HG03521 (cell line): ENCODE measurements around the gene NFIX.

ENCODE experiments used
- ATAC-seq: cut with Tn5 transposase; IDR thresholded peaks from one replicate; pipeline ENCODE4 v1.9.1; 2021; ENCODE audit warnings: mild to moderate bottlenecking, moderate library complexity; ENCODE audit not compliant: unreplicated experiment

The NFIX gene

DNA sequence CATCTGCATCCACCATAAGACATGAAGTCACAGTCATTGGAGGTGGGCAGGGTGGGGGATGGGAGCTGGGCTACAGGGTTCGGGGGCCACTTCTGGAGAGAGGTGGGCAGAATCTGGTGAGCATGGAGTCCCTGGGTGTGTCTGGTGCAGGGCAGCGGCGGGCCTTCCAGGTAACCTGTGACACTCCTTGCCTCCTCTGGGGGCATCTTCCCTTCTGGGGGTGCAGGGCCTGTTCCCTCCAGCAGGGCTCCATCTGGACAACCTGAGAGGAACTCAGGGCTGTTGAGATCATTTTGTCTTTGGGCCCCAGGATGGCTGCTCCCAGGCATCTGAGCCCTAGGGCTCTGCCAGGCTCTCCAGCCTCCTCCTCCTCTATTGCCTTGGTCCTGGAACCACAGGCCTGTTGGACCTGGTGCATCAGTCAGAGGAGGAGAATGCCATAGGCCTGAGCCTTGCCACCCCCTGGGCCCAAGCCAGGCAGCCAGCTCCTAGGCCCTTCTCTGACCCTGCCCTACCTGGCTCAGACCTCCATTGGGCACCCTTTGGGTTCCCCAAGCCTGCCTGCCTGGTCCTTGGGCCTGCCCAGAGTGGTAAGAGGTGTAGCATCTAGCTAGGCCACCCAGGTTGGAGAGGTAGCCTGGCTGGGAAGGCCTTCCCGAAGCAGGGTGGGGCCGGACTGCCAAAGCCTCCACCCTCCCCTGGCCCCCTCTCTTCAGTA is 94.0 kb downstream of the NFIX start:
- ATAC-seq = no peak

DNA sequence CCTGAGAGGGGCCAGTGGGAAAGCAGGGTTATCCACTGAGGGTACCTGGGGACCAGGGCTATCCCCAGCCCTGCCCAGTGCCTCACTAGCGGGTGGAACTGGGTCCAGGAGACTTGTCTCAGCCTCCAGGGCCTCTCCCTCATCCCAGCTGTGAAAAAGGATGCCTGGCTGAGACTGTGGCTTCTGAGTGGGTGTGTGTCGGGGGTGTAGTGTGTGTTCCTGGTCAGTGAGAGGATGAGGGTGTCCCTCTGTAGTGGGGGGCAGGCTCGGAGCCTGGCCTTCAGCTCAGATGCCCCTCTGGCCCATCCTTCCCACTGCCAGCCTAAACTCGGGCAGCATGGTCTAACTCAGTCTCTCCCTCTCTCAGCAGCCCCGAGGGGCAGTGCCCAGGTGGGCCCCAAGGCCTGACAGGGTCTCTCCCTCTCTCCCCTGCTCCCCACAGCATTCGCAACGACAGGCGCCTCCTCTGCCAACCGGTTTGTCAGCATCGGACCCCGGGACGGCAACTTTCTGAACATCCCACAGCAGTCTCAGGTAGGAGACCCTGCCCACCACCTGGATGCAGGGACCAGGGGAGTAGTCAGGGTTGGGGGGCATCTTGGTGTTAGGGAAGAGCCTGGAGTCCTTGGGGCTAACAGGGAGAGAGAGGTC is 94.7 kb downstream of the NFIX start:
- no peak for ATAC-seq

DNA sequence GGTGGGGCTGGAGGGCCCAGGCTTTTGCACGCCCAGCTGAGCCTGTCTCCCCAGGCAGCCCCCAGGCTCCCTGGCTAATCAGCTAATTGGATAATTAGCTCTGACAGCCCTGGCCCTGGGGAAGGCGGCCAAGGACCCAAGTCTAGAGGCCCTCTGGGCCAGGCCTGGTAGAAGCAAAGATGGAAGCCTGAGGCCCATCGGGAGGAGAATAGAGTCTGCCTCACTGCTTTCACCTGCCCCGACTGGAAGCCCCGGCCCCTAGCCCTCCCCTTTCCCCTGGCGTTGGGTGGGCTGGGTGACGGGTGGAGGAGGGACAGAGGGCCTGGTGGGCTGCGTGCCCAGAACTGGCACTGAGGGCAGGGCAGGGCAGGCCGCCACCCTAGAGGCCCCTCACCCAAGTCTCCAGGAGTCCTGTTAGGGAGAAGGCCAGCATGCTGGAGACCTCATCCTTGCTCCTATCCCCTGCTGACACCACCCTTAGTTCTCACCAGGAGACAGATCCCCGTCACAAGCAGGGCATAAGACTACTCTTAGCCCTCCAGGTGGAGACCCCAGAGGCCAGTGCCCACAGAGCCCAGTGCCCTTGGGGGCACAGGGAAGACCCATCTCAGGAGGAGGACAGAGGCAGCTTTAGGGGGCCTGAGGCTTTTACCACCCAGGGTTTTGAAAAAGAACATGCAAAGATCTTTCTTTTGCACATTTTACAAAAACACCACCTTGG is 95.4 kb downstream of the NFIX start:
- ATAC-seq = no peak

DNA sequence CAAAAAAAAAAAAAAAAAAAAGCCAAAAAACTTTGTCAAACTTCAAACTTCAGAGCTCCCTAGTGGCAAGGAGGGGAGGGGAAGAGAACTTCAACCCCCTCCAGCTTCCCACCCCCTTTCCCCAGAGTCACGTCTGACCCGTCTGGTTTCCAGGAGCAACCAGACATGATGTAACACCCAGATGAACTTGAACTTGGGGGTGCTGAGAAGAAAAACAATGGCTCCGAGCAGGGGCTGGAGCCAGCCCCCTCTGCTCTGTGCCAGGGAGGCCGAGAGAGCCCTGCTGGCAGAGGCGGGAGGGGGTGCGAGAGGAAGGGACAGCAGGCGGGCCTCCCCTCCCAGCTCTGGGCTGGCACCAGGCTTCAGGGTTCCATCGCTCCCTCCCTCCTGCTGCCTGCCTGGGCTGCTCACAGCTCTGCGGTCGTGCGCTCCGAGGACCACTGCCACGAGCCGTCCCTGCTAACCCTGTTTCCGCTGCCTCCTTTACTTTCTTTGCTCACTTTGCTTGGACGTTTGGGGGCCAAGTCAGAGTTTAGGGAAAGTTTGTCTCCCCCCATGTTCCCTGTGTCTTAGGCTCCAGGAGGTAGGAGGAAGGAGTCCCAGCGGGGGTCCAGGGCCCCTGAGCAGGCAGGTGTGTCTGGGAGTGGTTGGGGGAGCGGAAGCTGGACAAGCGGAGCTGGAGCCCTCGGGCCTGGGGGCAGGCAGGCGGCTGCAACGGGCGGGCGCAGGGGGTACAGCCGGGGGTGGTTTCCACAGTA is 96.3 kb downstream of the NFIX start:
- no peak for ATAC-seq

DNA sequence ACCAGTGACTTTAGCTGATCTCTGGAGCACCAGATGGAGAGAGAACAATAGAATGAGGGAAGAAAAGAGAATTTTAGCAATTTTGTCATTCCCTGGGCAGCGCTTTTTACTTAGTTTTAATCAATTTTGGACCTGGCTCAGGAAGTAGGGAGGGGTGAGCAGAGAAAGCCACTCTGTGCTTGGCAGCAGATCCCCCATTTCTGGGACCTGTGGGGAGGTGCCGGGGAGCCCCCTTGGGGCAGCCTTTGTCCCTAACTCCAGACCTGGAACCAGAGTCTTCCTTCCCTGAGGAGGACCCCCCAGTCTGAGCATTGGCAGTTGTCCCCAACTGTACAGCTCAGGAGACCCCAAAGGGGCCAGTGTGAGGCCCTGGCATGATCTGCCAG is 96.9 kb downstream of the NFIX start:
- ATAC-seq = no peak

DNA sequence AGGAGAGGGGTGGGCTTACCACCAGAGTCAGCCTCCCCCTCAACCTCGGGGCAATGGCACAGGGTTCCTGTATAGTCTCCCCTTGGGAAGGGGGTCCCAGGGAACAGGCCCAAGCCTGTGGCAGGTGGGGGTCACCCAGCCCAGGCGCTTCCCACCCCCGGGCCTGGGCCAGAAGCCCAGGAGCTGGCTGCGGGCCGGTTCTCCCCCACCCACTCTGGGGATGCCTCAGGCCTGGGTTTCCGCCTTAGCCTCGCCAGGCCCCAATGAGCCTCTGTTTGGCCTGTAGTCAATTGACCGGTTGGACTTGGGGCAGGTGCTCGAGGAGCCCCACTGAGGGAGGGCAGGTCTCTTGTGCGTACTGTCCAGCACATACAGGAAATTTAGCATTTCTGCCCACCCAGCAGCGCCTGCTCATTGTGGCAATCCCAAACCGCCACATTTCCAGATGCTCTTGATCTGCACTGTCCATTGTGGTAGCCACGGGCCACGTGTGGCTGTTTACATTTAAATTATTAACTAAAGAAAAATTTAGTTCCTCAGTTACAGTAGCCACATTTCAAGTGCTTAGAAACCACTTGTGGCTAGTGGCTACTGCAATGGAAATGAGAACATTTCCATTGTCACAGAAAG is 97.4 kb downstream of the NFIX start:
- no peak for ATAC-seq

DNA sequence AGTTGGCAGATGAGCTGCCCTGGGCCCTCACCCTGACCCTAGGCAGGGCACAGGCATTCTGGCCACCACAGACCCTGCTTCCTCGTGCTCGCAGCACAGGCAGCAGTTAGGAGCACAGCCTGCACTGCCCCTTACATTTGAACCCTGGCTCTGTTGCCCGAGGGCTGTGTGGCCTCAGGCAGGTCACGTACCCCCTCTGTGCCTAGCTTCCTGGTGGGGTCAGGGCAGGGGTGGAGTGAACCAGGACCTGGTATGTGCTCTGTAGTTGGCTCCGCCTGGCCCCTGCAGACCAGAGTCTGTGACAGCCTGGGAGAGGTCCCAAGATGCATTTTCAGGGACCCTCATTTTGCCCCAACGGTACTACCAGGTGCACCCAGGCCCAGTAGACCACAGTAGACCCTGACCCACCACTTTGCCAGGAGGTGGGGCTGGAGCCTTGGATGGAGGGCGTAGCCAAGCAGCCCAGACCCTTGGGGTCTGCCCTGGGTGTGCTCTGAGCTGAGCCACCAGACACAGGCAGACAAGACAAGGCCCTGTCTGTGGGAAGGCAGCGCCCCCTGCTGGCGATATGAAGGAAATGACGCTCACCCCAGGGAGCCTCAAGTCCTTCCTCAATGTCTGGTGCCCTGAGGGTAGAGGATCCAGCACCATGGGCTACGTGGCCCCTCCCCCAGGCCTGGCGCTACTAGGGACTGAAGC is 98.3 kb downstream of the NFIX start:
- ATAC-seq = no peak

DNA sequence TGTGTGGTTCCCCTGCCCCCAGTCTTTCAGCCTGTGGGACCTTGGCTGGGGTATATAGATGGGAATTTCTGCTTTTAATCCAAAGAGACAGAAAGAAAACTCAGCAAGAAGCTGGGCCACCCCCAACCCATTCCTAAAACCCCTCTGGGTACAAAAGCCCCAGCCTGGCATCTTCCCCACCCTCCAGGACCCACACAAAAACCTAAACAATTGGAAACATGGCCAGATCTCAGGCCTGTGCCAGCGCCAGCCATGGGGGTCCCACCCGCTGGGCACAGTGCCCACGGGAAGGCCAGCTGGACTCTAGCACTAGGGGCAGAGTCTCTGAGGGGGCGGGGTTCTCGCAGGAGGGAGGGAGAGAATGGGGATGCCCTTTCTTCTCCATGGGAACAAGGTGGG is 98.8 kb downstream of the NFIX start:
- no peak for ATAC-seq

DNA sequence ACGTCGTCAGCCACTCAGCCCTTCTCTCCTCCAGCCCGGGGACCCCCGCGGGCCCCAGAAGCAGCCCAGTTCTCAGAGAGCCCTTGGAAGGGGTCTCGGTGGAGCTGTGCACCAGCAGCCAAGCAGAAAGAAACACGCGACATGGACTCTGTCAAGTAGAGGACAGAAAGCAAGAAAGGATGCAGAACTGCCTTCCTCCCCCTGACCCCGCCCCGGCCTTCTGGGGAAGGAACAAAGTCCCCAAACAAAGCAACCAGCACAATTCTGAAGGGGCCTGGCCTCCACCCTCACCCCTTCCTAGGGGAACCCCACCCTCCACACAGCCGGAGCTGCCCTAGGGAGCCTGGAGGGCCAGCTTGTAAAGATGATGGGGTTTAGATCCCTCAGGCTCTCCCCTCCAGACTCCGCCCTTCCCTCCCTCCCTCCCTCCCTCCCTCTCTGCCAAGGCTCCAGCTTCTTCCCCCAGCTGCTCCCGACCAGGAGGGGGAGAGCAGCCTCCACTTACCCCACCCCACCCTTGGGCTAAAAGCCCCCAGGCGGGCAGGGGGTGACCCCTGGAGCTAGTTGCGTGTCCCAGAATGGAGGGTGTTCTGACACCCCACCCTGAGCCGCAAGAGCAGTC is 99.6 kb downstream of the NFIX start:
- ATAC-seq = no peak

DNA sequence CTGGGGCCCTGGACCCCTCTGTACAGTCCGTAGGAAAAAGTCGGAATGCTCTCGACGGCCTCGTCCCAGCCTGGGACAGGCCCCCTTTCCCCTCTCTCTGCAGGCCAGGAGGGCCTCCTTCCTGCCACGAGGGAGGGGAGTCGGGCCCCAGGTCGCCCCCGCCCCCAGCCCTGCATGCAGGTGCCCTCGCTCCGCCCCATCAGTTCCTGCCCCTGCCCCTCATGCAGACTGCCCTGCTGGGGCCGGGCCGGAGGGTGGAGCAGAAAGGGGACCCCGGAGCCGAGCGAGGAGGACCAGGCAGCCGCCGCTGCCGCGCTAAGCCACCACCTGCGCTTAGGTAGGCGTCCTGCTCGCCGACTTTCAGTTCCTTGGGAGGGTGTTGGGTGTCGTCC is 100.1 kb downstream of the NFIX start:
- no peak for ATAC-seq

DNA sequence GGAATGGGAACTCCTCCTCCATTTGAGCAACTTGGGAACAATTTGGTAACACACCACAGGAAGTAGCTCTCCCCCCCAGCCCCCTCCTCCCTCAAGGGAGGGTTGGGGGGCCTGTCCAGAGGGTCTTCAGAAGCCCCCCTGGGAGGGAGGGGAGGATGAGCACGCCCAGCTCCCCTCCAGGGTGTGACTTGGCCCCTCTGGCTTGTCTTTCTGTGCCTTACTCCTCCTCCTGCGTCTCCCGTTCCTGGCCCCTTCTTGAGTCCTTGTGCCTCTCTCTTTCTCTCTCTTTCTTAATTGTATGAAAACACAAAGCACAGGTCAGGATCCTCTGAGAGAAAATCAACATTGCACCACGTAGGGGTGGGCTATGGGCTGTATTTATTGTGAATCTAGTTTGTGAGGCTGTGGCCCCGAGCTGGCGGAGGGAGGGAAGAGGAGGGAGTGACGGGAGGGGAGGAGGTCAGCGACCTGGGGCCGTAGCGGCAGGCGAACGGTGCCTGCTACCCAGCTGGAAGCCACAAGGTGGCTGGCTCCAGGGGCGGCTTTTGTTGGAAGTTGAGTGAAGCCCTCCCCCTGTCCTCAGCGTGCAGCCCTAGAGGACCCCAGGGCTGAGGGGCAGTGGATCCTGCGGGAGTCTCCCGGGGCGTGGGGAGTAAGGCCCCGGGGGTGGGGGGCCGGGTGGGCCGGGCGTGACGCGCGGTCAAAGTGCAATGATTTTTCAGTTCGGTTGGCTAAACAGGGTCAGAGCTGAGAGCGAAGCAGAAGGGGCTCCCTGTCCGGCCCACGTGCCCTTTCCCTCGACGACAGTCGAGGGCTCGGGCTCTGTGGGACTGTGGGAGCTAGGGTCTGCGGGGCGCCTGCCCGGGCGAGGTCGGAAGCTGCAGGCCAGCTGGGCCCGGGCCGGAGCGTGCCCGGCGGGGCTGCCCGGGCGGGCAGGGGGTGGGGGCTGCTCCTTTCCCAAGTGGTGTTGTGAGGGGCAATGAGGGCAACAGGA is 101.0 kb downstream of the NFIX start:
- ATAC-seq = no peak

DNA sequence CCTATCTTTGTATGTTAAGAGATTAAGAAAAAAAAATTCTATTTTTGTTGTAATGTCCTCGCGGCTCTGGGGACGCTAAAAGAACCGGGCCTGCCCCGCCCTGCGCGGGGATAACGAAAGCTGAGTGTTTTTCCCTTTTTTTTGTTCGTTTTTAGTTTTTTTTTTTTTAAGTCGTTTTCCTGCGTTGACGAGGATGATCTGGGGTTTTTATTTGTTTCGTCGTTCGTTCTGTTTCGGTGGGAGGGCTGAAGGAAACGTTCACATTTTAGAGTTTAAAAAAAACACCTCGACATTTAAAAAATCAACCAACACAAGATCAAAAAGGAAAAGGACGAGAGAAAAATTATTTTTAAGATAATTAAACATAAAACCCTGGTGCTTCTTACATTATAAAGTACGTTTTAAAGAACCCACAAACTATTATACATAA is 101.8 kb downstream of the NFIX start:
- no peak for ATAC-seq

DNA sequence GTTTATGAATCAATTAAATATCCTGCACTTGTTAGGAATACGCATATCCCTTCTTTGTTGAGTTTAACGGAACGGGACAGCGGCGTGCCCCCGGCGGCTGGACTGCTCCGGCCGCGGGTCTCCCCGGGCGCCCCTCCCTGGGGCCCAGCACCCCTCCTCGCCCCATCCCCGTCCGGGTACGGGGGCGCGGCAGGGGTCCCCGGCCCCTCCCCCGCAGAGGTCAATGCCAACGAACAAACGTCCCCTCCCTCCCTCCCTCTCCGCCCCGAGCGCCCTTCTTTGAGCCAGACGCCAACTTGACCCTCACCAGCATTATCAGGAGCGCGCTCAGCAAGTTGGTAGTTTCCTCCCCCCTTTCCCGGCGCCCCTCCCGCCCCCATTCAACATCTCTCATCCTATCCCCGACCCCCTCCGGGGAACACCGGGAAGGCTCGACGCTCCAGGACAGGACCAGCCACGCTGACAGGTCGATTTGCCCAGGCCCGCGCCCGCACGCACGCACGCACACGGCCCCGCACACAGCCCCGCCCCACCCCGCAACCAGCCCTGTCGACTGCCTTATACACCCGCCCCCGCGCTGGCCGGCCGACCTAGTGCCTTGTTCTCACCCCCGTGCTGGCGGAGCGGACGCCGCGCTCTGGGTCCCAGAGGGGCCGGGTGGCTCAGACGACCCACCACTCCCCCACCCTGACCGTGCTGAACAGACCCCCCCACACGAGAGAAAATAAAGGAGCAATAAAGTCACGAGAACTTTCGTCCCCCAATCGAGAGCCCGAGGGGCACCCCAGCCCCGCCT is 102.4 kb downstream of the NFIX start:
- ATAC-seq = no peak

DNA sequence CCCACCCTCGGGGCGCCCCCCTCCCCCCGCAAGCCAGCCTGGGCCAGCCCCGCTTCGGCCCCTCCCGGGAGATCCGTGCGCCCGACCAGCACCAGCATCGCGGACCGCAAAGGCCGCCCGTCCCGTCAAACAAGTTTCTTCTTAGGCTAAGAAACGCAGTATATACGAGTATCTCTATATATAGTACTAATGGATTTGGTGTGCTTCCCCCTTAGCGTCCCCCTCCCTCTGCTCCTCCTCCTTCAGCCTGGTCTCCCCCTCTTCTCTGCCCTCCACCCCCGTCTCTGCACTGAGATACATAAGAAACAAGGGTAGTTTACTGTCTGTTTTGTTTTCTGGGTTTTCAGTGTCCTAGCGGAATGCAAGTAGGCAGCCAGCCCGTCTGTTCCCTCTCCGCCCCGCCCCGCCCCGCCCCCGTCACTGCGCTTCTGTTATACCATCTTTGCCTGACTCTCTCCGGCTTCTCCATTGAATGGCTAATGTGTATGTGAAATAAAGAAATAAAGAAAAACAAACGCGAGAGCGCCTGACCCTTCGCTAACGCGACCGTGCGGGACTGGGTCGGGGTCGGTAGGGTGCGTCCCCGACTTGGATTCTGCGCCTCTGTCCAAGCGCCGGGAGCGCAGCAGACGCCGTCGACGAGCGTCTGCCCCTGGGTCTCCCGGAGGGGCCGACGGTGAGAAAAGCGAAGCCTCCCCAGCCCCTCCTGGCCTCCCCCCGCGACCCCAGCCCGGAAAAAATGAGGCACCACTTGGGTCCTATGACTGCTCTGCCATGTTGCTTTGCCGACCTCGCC is 103.2 kb downstream of the NFIX start:
- ATAC-seq = no peak

DNA sequence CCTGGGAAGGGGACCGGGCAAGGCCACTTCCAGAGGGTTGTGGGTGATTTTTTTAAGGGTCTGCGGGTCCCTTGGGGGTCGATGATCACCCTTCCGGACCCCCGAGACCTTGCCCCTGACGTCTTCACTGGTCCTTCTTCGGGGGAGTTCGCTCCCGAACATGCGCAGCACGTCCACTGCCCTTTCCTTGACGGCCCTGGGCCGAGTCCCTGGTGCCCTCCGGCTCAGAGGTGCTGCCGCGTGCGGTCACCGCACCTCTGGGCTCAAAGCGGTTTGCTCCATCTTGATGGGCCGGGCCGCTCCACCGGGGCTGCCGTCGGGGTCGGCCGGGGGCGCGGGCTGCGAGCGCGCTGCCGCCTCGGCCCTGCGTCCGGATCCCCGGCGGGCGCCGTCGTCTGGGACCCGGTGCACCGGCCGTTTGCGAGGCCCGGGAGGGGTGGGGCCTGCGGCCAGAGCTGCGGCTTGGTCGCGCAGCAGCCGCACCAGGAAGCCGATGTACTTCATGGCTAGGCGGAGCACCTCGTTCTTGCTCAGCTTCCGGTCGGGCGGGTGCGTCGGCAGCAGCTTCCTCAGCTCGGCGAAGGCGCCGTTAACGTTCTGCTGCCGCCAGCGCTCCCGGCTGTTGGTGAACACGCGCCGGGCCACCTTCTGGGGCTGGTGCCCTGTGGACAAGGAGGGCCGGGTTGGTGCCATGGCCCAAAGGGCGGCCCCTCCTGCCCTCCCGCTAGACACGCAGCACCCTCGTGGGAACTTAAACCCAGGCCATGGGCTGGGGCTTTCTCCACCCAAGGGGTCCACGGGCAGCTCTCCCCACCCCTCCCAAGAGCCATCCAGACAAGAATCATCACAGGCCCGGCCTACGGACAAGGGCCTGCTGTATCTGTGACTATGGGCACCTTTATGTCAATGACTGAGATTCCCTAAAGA is 104.1 kb downstream of the NFIX start:
- ATAC-seq = no peak

DNA sequence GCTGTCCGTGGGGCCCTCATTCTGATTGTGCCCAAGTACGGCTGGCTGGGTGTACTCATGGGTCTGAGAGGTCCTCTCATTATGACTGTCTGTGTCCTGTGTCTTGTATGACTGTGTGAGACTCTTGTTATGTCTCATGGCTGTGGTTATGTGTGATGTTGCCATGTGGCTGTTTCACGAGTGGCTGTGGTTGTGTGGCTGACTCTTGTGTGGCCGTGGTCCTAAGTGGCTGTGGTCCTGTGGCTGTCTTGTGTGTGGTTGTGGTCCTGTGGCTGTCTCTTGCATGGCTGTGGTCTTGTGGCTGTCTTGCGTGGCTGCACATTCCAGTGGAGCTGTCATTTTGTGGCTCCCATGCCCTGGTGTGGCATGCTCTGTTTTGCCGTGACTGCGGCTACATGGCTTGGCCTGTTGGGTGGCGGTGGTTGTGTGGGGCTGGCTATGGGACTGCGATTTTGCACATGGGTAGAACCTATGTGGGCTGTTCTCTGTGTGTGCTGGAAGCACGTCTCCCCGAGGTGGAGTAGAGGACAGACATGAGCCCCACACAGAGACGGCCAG is 104.8 kb downstream of the NFIX start:
- no peak for ATAC-seq
